ENCODE measurements around the gene IFI27L1. TPM values are rescaled to one million over a fixed set of nuclear protein-coding genes. Genes with fewer than 3 reads are reported as not detected.

Gene IFI27L1
- polyA plus RNA-seq, 1 donor from 2014 or later: 37.9 TPM

DNA sequence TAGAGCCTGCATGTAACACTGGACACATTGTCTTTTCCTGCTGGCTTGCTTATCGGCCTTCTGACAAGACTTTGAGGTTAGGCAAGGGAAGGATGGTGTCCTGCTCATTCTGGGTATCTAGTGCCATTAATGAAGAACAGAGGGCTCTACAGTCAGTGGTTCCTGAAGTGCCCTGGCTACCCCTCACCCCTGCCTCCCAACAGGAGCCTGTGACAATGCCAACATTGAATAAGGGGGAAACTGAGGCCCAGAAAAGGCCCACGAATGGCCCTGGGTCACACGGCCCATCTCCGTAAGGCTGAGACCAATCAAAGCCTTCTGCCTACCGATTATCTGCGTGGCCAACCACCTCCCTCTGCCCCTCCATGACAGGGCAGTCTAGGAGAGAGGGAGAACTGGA is 46.2 kb downstream of the IFI27L1 start:
- no peak overlapping the region for H3K4me3 ChIP-seq (ENCODE audit: low read length)
- H4K20me1 ChIP-seq (ENCODE audit: insufficient read depth): no peaks in the 10 kb centered on the region
- no peaks in the 10 kb centered on the region for H3F3A ChIP-seq (ENCODE audit: insufficient read depth, low read length, poor library complexity, severe bottlenecking)
- no peak for TF ChIP-seq EP300 (conservative IDR thresholded peaks at IDR 0.05; ENCODE audit: poor library complexity, severe bottlenecking)
- TF ChIP-seq, protein P1, sequence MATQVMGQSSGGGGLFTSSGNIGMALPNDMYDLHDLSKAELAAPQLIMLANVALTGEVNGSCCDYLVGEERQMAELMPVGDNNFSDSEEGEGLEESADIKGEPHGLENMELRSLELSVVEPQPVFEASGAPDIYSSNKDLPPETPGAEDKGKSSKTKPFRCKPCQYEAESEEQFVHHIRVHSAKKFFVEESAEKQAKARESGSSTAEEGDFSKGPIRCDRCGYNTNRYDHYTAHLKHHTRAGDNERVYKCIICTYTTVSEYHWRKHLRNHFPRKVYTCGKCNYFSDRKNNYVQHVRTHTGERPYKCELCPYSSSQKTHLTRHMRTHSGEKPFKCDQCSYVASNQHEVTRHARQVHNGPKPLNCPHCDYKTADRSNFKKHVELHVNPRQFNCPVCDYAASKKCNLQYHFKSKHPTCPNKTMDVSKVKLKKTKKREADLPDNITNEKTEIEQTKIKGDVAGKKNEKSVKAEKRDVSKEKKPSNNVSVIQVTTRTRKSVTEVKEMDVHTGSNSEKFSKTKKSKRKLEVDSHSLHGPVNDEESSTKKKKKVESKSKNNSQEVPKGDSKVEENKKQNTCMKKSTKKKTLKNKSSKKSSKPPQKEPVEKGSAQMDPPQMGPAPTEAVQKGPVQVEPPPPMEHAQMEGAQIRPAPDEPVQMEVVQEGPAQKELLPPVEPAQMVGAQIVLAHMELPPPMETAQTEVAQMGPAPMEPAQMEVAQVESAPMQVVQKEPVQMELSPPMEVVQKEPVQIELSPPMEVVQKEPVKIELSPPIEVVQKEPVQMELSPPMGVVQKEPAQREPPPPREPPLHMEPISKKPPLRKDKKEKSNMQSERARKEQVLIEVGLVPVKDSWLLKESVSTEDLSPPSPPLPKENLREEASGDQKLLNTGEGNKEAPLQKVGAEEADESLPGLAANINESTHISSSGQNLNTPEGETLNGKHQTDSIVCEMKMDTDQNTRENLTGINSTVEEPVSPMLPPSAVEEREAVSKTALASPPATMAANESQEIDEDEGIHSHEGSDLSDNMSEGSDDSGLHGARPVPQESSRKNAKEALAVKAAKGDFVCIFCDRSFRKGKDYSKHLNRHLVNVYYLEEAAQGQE (IDR thresholded peaks at IDR 0.05; ENCODE audit: borderline replicate concordance): no peak
- no peak for TF ChIP-seq EZH2 (IDR thresholded peaks at IDR 0.05; ENCODE audit: borderline replicate concordance, insufficient read depth, low read length, poor library complexity, severe bottlenecking)
- no peak for TF ChIP-seq MXI1 (conservative IDR thresholded peaks at IDR 0.05; ENCODE audit: poor library complexity, severe bottlenecking)
- TF ChIP-seq, protein P2, sequence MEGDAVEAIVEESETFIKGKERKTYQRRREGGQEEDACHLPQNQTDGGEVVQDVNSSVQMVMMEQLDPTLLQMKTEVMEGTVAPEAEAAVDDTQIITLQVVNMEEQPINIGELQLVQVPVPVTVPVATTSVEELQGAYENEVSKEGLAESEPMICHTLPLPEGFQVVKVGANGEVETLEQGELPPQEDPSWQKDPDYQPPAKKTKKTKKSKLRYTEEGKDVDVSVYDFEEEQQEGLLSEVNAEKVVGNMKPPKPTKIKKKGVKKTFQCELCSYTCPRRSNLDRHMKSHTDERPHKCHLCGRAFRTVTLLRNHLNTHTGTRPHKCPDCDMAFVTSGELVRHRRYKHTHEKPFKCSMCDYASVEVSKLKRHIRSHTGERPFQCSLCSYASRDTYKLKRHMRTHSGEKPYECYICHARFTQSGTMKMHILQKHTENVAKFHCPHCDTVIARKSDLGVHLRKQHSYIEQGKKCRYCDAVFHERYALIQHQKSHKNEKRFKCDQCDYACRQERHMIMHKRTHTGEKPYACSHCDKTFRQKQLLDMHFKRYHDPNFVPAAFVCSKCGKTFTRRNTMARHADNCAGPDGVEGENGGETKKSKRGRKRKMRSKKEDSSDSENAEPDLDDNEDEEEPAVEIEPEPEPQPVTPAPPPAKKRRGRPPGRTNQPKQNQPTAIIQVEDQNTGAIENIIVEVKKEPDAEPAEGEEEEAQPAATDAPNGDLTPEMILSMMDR (IDR thresholded peaks at IDR 0.05; ENCODE audit: poor library complexity, severe bottlenecking): no peak
- no peak for TF ChIP-seq SMC3 (conservative IDR thresholded peaks at IDR 0.05; ENCODE audit: poor library complexity)
- no peak for TF ChIP-seq RAD21 (conservative IDR thresholded peaks at IDR 0.05)
- no peak overlapping the region for H3K4me2 ChIP-seq (ENCODE audit: low read length)
- no peak overlapping the region for H3K9ac ChIP-seq (ENCODE audit: low read length)
- no peaks in the 10 kb centered on the region for H3K9me3 ChIP-seq (ENCODE audit: low read length)
- H3K27me3 ChIP-seq (ENCODE audit: insufficient read depth, low read depth, low read length): no peaks in the 10 kb centered on the region
- H2AFZ ChIP-seq (ENCODE audit: low read depth, low read length): no peak overlapping the region
- no peaks in the 10 kb centered on the region for H3K36me3 ChIP-seq (ENCODE audit: insufficient read depth, low read length)
- no peaks in the 10 kb centered on the region for H3K79me2 ChIP-seq (replicated peaks; ENCODE audit: insufficient read depth, low read length)
- H3K9me2 ChIP-seq (ENCODE audit: insufficient read depth, low read length): no peaks in the 10 kb centered on the region
- H3K27ac ChIP-seq (ENCODE audit: low read length): no peak overlapping the region

- no peak overlapping the region for H3K9ac ChIP-seq (ENCODE audit: low read length)
- no peak overlapping the region for H3K4me3 ChIP-seq (ENCODE audit: low read length)
- H3F3A ChIP-seq (ENCODE audit: insufficient read depth, low read length, poor library complexity, severe bottlenecking): no peaks in the 10 kb centered on the region
- H3K79me2 ChIP-seq (replicated peaks; ENCODE audit: insufficient read depth, low read length): no peaks in the 10 kb centered on the region
- TF ChIP-seq RAD21 (conservative IDR thresholded peaks at IDR 0.05) (no peak), EP300 (conservative IDR thresholded peaks at IDR 0.05; ENCODE audit: poor library complexity, severe bottlenecking) (no peak), SMC3 (conservative IDR thresholded peaks at IDR 0.05; ENCODE audit: poor library complexity) (no peak), POLR2AphosphoS5 (IDR thresholded peaks at IDR 0.05) (no peak), TAF1 (IDR thresholded peaks at IDR 0.05; ENCODE audit: low read depth) (no peak), MXI1 (conservative IDR thresholded peaks at IDR 0.05; ENCODE audit: poor library complexity, severe bottlenecking) (no peak), EZH2 (IDR thresholded peaks at IDR 0.05; ENCODE audit: borderline replicate concordance, insufficient read depth, low read length, poor library complexity, severe bottlenecking) (no peak)
- TF ChIP-seq, protein P1 (IDR thresholded peaks at IDR 0.05; ENCODE audit: borderline replicate concordance): no peak
- TF ChIP-seq, protein P2 (IDR thresholded peaks at IDR 0.05; ENCODE audit: poor library complexity, severe bottlenecking): no peak
- H2AFZ ChIP-seq (ENCODE audit: low read depth, low read length): no peak overlapping the region
- no peaks in the 10 kb centered on the region for H3K27me3 ChIP-seq (ENCODE audit: insufficient read depth, low read depth, low read length)
- no peak overlapping the region for H3K27ac ChIP-seq (ENCODE audit: low read length)
- no peak overlapping the region for H3K4me2 ChIP-seq (ENCODE audit: low read length)
- no peaks in the 10 kb centered on the region for H3K36me3 ChIP-seq (ENCODE audit: insufficient read depth, low read length)
- H3K9me2 ChIP-seq (ENCODE audit: insufficient read depth, low read length): no peaks in the 10 kb centered on the region
- H3K9me3 ChIP-seq (ENCODE audit: low read length): no peaks in the 10 kb centered on the region
- no peaks in the 10 kb centered on the region for H4K20me1 ChIP-seq (ENCODE audit: insufficient read depth)
Measured at GRCh38 chr14:94128216-94128839, 47.2 kb downstream of the IFI27L1 start.

Data from neural cell (in vitro differentiated cells).